Endodermal cell (in vitro differentiated cells): ENCODE results near the gene LBH. TPM values are rescaled to one million over a fixed set of nuclear protein-coding genes. Genes with fewer than 3 reads are reported as not detected.

Experiments used
- DNase-seq: peaks from one replicate; pipeline ENCODE4 v3.0.0-alpha.2; 2017
- H3K27ac ChIP-seq: 2 replicates; pipeline ENCODE4 v1.5.1; 2013; ENCODE audit warnings: mild to moderate bottlenecking, low read depth, low read length, moderate library complexity
- H3K27me3 ChIP-seq: 2 replicates; pipeline ENCODE4 v1.6.1; 2013; ENCODE audit warnings: mild to moderate bottlenecking, low read length, moderate library complexity; ENCODE audit not compliant: insufficient read depth, control insufficient read depth, poor library complexity, severe bottlenecking
- H3K36me3 ChIP-seq: 2 replicates; pipeline ENCODE4 v1.7.0; 2013; ENCODE audit warnings: mild to moderate bottlenecking, low read length, moderate library complexity; ENCODE audit not compliant: control insufficient read depth, insufficient read depth
- H3K4me1 ChIP-seq: one replicate; pipeline ENCODE4 v1.7.0; 2013; ENCODE audit warnings: low read length; ENCODE audit not compliant: control insufficient read depth, insufficient read depth
- H3K4me3 ChIP-seq: 2 replicates; pipeline ENCODE4 v1.5.1; 2013; ENCODE audit warnings: mild to moderate bottlenecking, low read length, moderate library complexity
- H3K9ac ChIP-seq: 2 replicates; pipeline ENCODE4 v1.6.1; 2013; ENCODE audit warnings: mild to moderate bottlenecking, low read length, moderate library complexity; ENCODE audit not compliant: poor library complexity, severe bottlenecking; ENCODE audit errors: extremely low read depth
- H3K9me3 ChIP-seq: 2 replicates; pipeline ENCODE4 v1.6.1; 2013; ENCODE audit warnings: mild to moderate bottlenecking, low read length, moderate library complexity; ENCODE audit not compliant: control insufficient read depth
- H3K27ac Mint-ChIP-seq: 2 replicates; pipeline ENCODE4 v1.8.0; 2020; ENCODE audit warnings: mixed read lengths
- H3K27me3 Mint-ChIP-seq: 2 replicates; pipeline ENCODE4 v1.8.0; 2021; ENCODE audit warnings: mild to moderate bottlenecking, mixed read lengths; ENCODE audit not compliant: insufficient read depth
- H3K36me3 Mint-ChIP-seq: 2 replicates; pipeline ENCODE4 v1.8.0; 2020; ENCODE audit warnings: low read depth, mixed read lengths
- H3K4me1 Mint-ChIP-seq: 2 replicates; pipeline ENCODE4 v1.8.0; 2020; ENCODE audit warnings: mixed read lengths
- H3K4me3 Mint-ChIP-seq: 2 replicates; pipeline ENCODE4 v1.8.0; 2020; ENCODE audit warnings: mild to moderate bottlenecking, moderate library complexity, mixed read lengths
- H3K9me3 Mint-ChIP-seq: 2 replicates; pipeline ENCODE4 v1.8.0; 2020; ENCODE audit warnings: mild to moderate bottlenecking, mixed read lengths
- WGBS, 2 experiments: methylation state at CpG; one replicate each; pipeline versions ENCODE4 v1.1.5 to v1.1.7; 2013; ENCODE audit warnings: missing lambda C conversion rate in 2 of 2, mixed read lengths in 1 of 2; ENCODE audit not compliant: insufficient coverage in 1 of 2, insufficient read length in 1 of 2; 5-methylcytosine and 5-hydroxymethylcytosine counted together
- total RNA-seq, 2 donors: library from RNA; stranded (reverse); fragmentation: NEBNext Ultra II Directional in 1 of 2; extraction: Animal tissue kit (Norgen Biotek cat#: 25700) in 1 of 2; gene quantifications; 2 replicates in 1 of 2; 3 replicates in 1 of 2; pipeline ENCODE4 v1.2.1, GENCODE V29; 2021
- TF ChIP-seq, protein P1 (sequence below): fragments of 200-600 bp; sonication (generic); conservative IDR thresholded peaks from 2 replicates; pipeline ENCODE4 v1.5.0; 2021; ENCODE audit warnings: antibody characterized with exemption, mild to moderate bottlenecking

Gene LBH
- total RNA-seq, 2 donors from 2014 or later: 48.0 to 50.0 TPM

DNA sequence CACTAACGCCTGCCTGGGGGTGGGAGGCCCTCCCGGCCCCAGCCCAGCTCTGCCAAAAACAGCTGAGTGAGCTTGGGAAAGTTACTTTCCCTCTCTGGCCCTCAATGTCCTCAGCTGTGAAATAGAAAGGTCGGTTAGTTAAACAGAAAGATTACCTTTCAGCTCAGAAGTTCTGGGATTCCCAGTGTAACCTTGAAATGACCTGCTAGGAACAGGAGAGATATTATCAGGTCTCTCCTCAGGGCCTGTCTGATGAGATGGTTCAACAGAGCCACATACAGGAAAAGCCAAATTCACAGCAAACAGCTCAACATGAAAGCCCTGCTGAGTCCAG, 68.8 kb downstream of the LBH start:
- no peaks in the 10 kb centered on the region for H3K36me3 Mint-ChIP-seq
- no peak for DNase-seq
- Histone ChIP-seq H3K9me3 (no peaks in the 10 kb centered on the region), H3K27me3 (no peaks in the 10 kb centered on the region), H3K9ac (no peak overlapping the region), H3K36me3 (no peaks in the 10 kb centered on the region), H3K4me1 (peaks cover 11% of the 10 kb centered on the region), H3K4me3 (no peak overlapping the region), H3K27ac (no peak overlapping the region)
- no peak overlapping the region for H3K4me3 Mint-ChIP-seq
- 75 to 100% methylated on average over 1 to 3 of the region's 3 CpGs for WGBS, 2 experiments
- no peak overlapping the region for H3K27ac Mint-ChIP-seq
- H3K9me3 Mint-ChIP-seq: no peaks in the 10 kb centered on the region
- H3K27me3 Mint-ChIP-seq: peaks cover 2% of the 10 kb centered on the region
- H3K4me1 Mint-ChIP-seq: peaks cover 40% of the 10 kb centered on the region
- TF ChIP-seq, protein P1, sequence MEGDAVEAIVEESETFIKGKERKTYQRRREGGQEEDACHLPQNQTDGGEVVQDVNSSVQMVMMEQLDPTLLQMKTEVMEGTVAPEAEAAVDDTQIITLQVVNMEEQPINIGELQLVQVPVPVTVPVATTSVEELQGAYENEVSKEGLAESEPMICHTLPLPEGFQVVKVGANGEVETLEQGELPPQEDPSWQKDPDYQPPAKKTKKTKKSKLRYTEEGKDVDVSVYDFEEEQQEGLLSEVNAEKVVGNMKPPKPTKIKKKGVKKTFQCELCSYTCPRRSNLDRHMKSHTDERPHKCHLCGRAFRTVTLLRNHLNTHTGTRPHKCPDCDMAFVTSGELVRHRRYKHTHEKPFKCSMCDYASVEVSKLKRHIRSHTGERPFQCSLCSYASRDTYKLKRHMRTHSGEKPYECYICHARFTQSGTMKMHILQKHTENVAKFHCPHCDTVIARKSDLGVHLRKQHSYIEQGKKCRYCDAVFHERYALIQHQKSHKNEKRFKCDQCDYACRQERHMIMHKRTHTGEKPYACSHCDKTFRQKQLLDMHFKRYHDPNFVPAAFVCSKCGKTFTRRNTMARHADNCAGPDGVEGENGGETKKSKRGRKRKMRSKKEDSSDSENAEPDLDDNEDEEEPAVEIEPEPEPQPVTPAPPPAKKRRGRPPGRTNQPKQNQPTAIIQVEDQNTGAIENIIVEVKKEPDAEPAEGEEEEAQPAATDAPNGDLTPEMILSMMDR: no peak

DNA sequence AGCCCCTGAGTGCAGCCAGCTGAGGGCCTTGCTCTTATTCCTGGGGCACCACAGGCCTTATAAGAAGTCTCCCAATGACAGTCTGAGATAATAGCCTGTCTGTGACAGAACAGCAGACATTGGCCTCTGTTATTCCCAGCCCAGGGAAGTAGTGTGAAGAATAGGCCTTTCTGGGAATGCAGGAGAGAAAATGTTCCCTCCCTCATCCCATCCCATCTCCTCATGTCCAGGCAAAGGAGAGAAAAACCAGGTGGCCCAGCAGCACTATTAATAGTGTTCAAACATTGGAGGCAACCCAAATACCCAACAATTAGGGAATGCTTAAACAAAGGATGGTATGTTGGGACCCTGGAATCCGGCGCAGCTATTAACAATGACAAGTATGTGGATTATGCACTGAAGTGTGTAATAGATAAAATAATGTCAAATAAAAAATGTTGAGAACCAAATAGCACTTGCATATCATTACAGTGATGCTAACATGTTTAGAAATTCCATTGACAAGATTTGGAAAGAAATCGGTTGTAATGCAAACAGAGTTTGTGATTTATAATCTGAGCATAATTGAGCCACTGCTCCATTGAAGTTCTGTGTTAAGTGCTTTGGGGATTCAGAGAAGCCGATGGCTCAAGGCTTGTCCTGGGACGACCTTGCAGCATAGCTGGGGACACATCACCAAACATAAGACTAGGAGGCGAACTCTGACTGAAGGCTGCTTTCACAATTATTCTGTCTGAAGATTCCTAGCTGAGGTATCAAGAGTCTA, 69.3 kb downstream of the LBH start:
- Mint-ChIP-seq H3K36me3 (no peaks in the 10 kb centered on the region), H3K27me3 (peaks cover 2% of the 10 kb centered on the region), H3K27ac (no peak overlapping the region), H3K4me1 (peaks cover 36% of the 10 kb centered on the region), H3K4me3 (no peak overlapping the region), H3K9me3 (no peaks in the 10 kb centered on the region)
- H3K9ac ChIP-seq: no peak overlapping the region
- no peaks in the 10 kb centered on the region for H3K36me3 ChIP-seq
- TF ChIP-seq, protein P1: no peak
- no peaks in the 10 kb centered on the region for H3K27me3 ChIP-seq
- WGBS, 2 experiments: 88 to 94% methylated on average over 3 to 6 of the region's 6 CpGs
- H3K9me3 ChIP-seq: no peaks in the 10 kb centered on the region
- peaks cover 11% of the 10 kb centered on the region for H3K4me1 ChIP-seq
- DNase-seq: no peak
- H3K4me3 ChIP-seq: no peak overlapping the region
- H3K27ac ChIP-seq: no peak overlapping the region

DNA sequence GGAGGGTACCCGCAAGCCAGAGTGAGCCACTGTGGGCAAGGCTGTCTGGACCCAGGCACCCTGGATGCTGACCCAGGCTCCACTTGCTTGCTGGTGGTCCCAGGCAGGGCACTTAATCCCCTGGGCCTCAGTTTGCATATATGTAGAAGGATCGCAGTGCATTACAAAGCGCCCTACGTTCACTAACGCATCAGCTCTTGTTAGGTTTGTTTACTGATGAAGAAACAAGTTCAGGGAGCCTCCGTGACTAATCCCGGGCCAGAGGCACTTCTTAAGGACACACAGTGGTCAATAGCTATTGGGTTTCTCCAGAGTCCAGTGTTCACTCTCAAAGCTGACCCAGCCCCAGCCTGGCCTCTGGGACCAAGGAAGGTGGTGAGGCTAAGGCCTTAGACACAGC, 70.2 kb downstream of the LBH start:
- peaks cover 2% of the 10 kb centered on the region for H3K27me3 Mint-ChIP-seq
- WGBS, 2 experiments: 67 to 75% methylated on average over 3 to 7 of the region's 7 CpGs
- H3K4me3 Mint-ChIP-seq: no peak overlapping the region
- DNase-seq: peak; percentile 78
- no peaks in the 10 kb centered on the region for H3K27me3 ChIP-seq
- H3K4me1 Mint-ChIP-seq: peaks cover 34% of the 10 kb centered on the region
- no peaks in the 10 kb centered on the region for H3K9me3 Mint-ChIP-seq
- TF ChIP-seq, protein P1: no peak
- H3K4me1 ChIP-seq: peaks cover 11% of the 10 kb centered on the region
- no peaks in the 10 kb centered on the region for H3K36me3 Mint-ChIP-seq
- H3K9me3 ChIP-seq: no peaks in the 10 kb centered on the region
- H3K4me3 ChIP-seq: no peak overlapping the region
- H3K27ac Mint-ChIP-seq: no peak overlapping the region
- no peaks in the 10 kb centered on the region for H3K36me3 ChIP-seq
- H3K27ac ChIP-seq: no peak overlapping the region
- no peak overlapping the region for H3K9ac ChIP-seq
